Sigmoid colon (tissue), 4 donors: ENCODE measurements around the gene RBM19.

Experiments used
- CTCF ChIP-seq, 4 experiments: fragments of 450-650 bp in 3 of 4; fragments of 200-600 bp in 1 of 4; IDR thresholded peaks; one replicate each; pipeline ENCODE4 v1.5.1; 2016 to 2019; ENCODE audit warnings: antibody characterized with exemption in 4 of 4, mild to moderate bottlenecking in 3 of 4, moderate library complexity in 2 of 4
- EP300 ChIP-seq, 4 donors: sonication (generic); formaldehyde crosslinking; IDR thresholded peaks; one replicate each; pipeline ENCODE4 v1.6.1; 2017; ENCODE audit warnings: antibody characterized with exemption in 4 of 4
- POLR2A ChIP-seq, 2 donors: fragments of 450-650 bp; IDR thresholded peaks; one replicate each; pipeline ENCODE4 v1.6.1; 2016; ENCODE audit warnings: antibody characterized with exemption in 2 of 2, mild to moderate bottlenecking in 2 of 2, moderate library complexity in 2 of 2
- POLR2AphosphoS5 ChIP-seq, 4 donors: sonication (generic); formaldehyde crosslinking; IDR thresholded peaks; one replicate each; pipeline ENCODE4 v1.6.1; 2017; ENCODE audit warnings: antibody characterized with exemption in 4 of 4

GRCh38 chr12:113897406-113897805, 68.7 kb downstream of the RBM19 start:
- TF ChIP-seq CTCF (IDR thresholded peaks at IDR 0.05) (no peak), POLR2AphosphoS5 (IDR thresholded peaks at IDR 0.05) (no peak), POLR2A (IDR thresholded peaks at IDR 0.05) (no peak), EP300 (IDR thresholded peaks at IDR 0.05) (no peak)
